Memory B cell (primary cell): ENCODE results near the gene IFI44.

Experiments used
- ATAC-seq: fragments of 150-1000 bp; cut with Tn5 transposase; 2 replicates; pipeline ENCODE4 v1.10.0; 2021; ENCODE audit warnings: low read depth, mild to moderate bottlenecking, moderate library complexity
- DNase-seq, 2 donors: peaks; one replicate each; pipeline ENCODE4 v3.0.0; 2022; ENCODE audit warnings: low spot score in 2 of 2
- H3K27ac Mint-ChIP-seq: one replicate; pipeline ENCODE4 v1.8.0; 2022; ENCODE audit warnings: mild to moderate bottlenecking, moderate library complexity, mixed read lengths
- H3K27me3 Mint-ChIP-seq: one replicate; pipeline ENCODE4 v1.8.0; 2022; ENCODE audit warnings: mixed read lengths
- H3K36me3 Mint-ChIP-seq: one replicate; pipeline ENCODE4 v1.8.0; 2022; ENCODE audit warnings: mild to moderate bottlenecking, mixed read lengths
- H3K4me1 Mint-ChIP-seq: one replicate; pipeline ENCODE4 v1.8.0; 2022; ENCODE audit warnings: mixed read lengths
- H3K4me3 Mint-ChIP-seq: one replicate; pipeline ENCODE4 v1.8.0; 2022; ENCODE audit warnings: mild to moderate bottlenecking, moderate library complexity, mixed read lengths
- H3K9me3 Mint-ChIP-seq: one replicate; pipeline ENCODE4 v1.8.0; 2022; ENCODE audit warnings: mixed read lengths

IFI44 gene

DNA sequence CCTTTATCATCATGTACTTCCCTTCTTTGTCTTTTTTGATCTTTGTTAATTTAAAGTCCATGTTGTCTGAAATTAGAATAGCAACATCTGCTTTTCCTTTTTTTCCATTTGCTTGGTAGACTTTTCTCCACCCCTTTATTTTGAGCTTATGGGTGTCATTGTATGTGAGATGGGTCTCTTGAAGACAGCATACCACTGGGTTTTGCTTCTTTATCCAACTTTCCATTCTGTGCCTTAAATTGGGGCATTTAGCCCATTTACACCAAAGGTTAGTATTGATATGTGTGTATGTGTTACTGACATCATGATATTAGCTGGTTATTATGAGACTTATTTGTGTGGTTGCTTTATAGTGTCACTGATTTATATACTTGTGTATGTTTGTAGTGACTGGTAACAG, 50.2 kb downstream of the IFI44 start:
- Mint-ChIP-seq H3K27me3 (peaks cover 8% of the 10 kb centered on the region), H3K27ac (no peak overlapping the region), H3K4me3 (no peak overlapping the region), H3K36me3 (no peaks in the 10 kb centered on the region), H3K4me1 (no peaks in the 10 kb centered on the region), H3K9me3 (peaks cover 3% of the 10 kb centered on the region)
- ATAC-seq (no peak), DNase-seq (no peak)

DNA sequence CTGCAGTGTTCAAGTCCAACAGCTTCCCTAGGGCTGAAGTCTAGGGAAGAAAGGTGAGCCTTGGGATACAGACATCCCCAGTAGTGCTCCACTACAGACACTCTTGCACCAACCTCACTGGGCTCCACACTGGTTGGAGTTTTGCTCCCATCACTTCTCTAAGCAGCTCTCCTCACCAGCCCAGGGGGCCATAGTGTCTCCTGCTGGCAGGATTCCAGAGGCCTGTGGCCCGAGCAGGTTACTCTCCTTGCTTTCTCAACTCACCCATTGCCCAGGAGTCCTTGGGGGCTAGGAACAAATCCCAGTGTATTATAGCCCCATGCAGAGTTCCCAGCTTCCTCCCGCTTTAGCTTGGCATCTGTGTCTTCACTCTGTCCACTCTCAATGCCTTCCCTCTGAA, 52.8 kb downstream of the IFI44 start:
- no peaks in the 10 kb centered on the region for H3K4me1 Mint-ChIP-seq
- no peak overlapping the region for H3K27ac Mint-ChIP-seq
- no peaks in the 10 kb centered on the region for H3K36me3 Mint-ChIP-seq
- H3K9me3 Mint-ChIP-seq = peaks cover 3% of the 10 kb centered on the region
- DNase-seq (no peak), ATAC-seq (no peak)
- H3K27me3 Mint-ChIP-seq = peaks cover 8% of the 10 kb centered on the region
- H3K4me3 Mint-ChIP-seq = no peak overlapping the region

GRCh38 chr1:78703806-78704205, 54.2 kb downstream of the IFI44 start:
- no peaks in the 10 kb centered on the region for H3K36me3 Mint-ChIP-seq
- peaks cover 8% of the 10 kb centered on the region for H3K27me3 Mint-ChIP-seq
- H3K9me3 Mint-ChIP-seq = peaks cover 3% of the 10 kb centered on the region
- DNase-seq (no peak), ATAC-seq (no peak)
- H3K27ac Mint-ChIP-seq = no peak overlapping the region
- no peaks in the 10 kb centered on the region for H3K4me1 Mint-ChIP-seq
- no peak overlapping the region for H3K4me3 Mint-ChIP-seq

- ATAC-seq (no peak), DNase-seq (no peak)
- Mint-ChIP-seq H3K36me3 (no peaks in the 10 kb centered on the region), H3K4me1 (no peaks in the 10 kb centered on the region), H3K27ac (no peak overlapping the region), H3K4me3 (no peak overlapping the region), H3K9me3 (no peaks in the 10 kb centered on the region), H3K27me3 (no peaks in the 10 kb centered on the region)
These were observed 62.9 kb downstream of the IFI44 start for GRCh38 chr1:78712467-78713051.

DNA sequence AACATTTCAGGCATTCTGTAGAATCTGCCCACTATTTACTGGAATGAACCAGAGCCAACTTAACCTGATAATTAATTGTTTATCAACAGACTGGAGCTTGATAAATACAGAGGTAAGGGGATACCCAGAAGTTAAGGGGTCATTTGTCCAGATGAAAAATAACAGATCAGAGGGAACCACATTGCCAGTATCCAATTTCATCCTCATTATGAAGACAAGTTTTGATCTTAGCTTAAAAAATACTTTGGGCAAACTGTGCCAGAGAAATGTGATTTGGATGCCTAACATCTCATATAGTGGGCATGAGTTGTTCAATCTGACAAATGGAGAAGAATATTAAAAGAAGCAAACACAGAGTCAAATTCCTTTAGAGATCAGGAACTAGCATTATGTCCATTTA, 63.7 kb downstream of the IFI44 start:
- ATAC-seq (no peak), DNase-seq (no peak)
- no peaks in the 10 kb centered on the region for H3K4me1 Mint-ChIP-seq
- H3K4me3 Mint-ChIP-seq = no peak overlapping the region
- H3K27me3 Mint-ChIP-seq = no peaks in the 10 kb centered on the region
- no peaks in the 10 kb centered on the region for H3K36me3 Mint-ChIP-seq
- no peak overlapping the region for H3K27ac Mint-ChIP-seq
- no peaks in the 10 kb centered on the region for H3K9me3 Mint-ChIP-seq
